A204.1 (cell line): Measurements from ENCODE around the gene C16orf54.
A peak's percentile ranks its signal among the peaks of the same experiment; 100 is the strongest.
"Not testable (repeated sequence)": the region's sequence is repeated elsewhere in the genome, so short reads cannot be mapped to it uniquely, and the experiment has no call there.

Source experiments
- FAIRE-seq: peaks from 2 replicates; lab custom pipeline; 2012; peaks lifted over from hg19 to GRCh38; lab: Jason Lieb, UNC

C16orf54 gene

DNA sequence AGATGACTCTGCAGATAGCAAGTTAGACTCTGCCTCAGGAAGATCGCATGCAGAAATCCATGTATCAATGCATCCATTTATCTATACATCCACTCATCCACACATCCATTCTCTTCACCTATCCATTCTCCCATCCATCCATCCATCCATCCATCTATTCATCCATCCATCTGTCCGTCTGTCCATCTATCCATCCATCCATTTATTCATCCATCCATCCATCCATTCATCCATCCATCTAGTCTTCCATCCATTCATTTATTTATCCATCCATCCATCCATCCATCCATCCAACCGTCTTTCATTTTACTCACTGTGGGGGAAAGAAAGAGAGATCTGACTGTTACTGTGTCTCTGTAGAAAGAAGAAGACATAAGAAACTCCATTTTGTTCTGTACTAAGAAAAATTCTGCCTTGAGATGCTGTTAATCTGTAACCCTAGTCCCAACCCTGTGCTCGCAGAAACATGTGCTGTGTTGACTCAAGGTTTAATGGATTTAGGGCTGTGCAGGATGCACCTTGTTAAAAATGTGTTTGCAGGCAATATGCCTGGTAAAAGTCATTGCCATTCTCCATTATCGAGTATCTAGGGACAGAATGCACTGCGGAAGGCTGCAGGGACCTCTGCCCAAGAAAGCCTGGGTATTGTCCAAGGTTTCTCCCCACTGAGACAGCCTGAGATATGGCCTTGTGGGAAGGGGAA is 5.7 kb downstream of the C16orf54 start:
- not testable (repeated sequence) for FAIRE-seq

DNA sequence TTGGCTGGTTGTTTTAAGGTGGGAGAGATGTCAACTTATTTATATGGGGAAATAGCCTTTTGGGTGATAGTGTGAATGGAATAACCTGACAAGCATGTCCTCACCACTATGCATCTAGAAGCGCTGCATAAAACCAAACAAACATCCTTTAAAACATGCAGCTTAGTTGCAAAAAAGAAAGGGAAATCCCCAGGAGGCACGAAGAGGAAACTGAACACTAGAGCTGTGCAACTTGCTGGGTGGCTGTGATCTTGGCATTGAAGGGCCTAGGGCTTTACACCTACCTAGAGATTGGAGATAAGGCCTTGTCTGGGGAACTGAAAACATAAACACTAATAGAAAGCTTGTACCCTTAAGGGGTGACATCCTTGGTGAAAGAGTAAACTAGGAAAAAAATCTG is 7.3 kb downstream of the C16orf54 start:
- no peak for FAIRE-seq

DNA sequence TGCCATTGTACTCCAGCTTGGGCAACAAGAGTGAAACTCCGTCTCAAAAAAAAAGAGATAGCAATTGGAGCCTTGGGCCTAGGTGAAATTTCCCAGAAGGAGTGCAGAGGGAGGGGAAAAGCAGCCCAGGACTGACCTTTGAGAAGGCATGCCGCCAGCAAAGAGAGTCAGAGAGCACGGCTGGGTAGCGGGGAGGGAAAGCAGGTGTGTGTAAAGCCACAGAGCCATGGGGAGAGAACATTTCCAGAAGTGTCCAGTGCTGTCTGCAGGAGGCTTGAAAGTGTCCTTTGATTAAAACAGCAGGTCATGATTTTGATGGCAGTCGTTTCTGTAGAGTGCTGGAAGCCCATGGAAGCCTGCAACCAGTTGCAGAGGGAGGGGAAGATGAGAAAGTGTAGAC is 8.1 kb downstream of the C16orf54 start:
- no peak for FAIRE-seq

DNA sequence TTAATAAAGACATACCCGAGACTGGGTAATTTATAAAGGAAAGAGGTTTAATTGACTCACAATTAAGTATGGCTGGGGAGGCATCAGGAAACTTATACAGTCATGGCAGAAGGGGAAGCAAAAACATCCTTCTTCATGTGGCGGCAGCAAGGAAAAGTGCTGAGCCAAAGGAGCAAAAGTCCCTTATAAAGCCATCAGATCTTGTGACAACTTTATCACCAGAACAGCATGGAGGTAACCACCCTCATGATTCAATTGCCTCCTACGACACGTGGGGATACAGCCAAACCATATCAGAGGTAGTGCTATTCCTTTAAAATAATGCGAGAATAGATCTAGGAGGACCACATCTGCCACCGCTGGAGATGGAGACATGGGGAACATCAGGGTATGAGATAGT is 9.0 kb downstream of the C16orf54 start:
- no peak for FAIRE-seq

DNA sequence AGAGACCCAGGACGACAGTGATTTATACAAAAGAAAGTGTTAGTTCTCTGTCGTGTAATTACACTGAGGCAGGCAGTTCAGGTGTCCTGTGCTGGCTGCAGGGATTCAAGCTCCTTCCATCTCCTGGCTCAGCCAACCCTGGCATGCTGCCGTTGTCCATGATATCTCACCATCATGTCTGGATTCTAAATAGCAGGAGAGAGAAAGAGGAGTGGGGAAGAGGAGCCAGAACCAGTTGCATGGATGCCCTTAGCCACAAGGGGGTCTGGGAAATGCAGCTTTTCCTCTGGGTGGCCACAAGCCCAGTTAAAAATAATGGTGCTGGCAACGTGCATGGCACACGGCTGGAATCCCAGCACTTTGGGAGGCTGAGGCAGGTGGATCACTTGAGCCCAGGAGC is 9.7 kb downstream of the C16orf54 start:
- no peak for FAIRE-seq

DNA sequence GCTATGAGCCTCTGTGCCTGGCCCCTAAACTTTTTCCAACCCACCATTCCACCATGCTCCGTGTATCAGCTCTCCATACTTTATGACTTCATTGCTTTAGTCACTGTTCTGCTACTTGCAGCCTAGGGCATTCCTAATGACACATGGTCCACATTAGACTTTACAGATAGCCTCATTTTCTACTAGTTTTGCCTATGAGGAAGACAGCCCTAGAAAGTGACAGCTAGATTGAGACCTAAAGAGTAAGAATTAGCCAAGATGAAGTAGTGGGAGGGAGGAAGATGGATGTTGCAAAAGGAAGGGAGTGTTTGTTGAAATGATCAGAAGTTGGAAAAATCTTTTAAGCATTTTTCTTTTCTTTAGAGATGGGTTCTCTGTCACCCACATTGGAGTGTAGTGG is 11.0 kb downstream of the C16orf54 start:
- no peak for FAIRE-seq

GRCh38 chr16:29731768-29732601 is 13.8 kb downstream of the C16orf54 start:
- FAIRE-seq, result not testable (repeated sequence)

GRCh38 chr16:29730649-29731048 is 15.1 kb downstream of the C16orf54 start:
- FAIRE-seq, result no peak

GRCh38 chr16:29729116-29729521 is 16.7 kb downstream of the C16orf54 start:
- peak; percentile 54 for FAIRE-seq

DNA sequence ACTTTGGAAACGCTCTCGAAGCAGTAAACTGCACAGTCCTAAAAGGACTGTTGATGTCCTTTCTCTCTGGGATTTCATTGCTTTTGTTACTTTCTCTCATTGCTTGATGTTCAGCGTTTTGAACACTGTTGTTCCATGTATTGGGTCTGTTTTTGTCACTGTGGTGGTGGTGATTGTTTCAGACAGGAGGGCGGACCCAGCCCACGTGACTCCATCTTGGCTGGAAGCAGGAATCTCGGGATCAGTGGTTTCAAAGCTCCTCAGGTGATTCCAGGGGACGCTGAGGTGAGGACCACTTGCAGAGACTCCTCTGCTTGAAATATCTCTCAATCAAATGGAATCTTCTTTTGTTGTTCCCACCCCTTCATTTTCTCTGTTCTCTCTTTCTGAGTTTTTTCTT is 18.3 kb downstream of the C16orf54 start:
- no peak for FAIRE-seq

DNA sequence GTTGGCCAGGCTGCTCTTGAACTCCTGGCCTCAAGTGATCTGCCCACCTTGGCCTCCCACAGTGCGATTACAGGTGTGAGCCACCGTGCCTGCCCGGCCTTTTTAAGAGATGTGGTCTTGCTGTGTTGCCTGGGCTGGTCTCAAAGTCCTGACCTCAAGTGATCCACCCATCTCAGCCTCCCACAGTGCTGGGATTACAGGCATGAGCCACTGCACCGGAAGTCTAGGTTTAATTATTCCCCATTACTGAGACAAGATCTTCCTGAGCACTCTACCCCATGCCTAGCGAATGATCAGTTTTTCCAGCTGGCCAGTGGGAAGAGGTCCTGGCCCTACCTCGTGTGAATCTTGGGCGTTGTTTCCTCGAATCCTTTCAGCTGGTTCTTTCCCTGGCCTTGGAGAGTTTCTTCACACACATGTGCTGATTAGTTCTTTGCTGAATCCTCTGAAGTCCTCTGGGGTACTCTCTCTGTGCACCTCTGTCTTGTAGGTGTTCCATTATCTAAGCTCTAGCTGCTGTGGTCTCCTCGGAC is 18.9 kb downstream of the C16orf54 start:
- FAIRE-seq, result no peak

- peak; percentile 14 for FAIRE-seq
These were observed 24.5 kb downstream of the C16orf54 start for GRCh38 chr16:29721167-29721879.

DNA sequence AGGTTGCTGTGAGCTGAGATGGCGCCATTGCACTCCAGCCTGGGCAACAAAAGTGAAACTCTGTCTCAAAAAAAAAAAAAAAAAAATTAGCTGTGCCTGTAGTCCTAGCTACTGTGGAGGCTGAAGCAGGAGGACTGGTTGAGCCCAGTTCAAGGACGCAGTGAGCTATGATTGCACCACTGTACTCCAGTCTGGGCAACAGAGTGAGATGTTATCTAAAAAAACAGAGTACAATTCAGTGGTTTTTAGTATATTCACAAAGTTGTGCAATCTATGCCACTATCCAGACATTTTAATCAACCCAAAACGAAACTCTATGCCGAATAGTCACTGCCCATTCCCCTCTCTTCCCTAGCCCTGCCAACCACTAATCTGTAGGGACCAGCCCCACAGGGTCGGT is 25.1 kb downstream of the C16orf54 start:
- no peak for FAIRE-seq

- FAIRE-seq, result no peak
These were observed 26.7 kb downstream of the C16orf54 start for GRCh38 chr16:29719063-29719462.

DNA sequence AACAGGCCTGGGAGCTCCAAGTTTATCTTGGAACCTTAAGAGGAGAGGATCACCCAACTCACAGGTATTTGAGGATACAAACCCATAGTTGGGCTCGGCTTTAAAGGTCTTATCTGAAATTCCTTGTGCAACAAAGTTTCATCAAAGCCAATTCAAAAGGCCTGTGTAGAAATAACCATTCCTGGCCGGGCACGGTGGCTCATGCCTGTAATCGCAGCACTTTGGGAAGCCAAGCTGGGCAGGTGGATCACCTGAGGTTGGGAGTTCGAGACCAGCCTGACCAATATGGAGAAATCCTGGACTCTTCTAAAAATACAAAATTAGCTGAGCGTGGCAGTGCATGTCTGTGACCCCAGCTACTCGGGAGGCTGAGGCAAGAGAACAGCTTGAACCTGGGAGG is 28.7 kb downstream of the C16orf54 start:
- no peak for FAIRE-seq

DNA sequence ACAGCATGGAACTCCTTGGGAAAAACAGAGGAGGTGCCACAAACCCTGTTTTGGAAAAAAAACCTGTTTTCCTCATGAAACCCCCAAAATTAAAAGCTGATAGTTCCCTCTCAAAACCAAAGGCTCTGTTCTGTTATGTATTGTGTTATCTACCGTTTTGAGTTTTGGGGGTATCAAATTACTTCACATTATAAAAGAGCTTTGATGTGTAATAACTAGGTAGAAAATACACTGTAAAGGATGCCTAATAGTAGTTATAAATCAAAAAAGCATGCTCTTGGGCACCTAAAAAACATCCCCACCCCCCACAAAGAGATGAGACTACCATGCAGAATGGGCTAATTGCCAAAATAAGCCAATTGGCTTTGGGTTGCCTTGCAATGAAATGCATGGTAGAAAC is 30.8 kb downstream of the C16orf54 start:
- FAIRE-seq, result no peak

DNA sequence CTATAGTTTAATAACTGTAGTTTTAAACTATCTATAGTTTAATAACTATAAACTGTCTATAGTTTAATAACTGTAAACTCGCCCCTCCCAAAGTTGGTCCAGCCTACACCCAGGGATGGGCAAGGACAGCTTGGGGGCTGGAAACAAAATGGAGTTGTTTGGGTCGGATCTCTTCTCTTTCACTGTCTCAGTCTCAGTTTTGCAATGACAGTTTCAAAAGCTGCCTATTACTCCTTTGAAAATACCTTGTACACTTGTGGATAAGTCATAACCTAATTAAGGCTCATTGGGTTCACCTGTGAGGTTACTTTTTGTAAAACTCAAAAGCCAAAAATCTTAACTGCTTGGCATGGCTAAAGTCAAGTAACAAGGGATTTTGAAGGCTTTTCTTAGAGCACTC is 31.4 kb downstream of the C16orf54 start:
- no peak for FAIRE-seq

- no peak for FAIRE-seq
These were observed 33.0 kb downstream of the C16orf54 start for GRCh38 chr16:29712809-29713208.

GRCh38 chr16:29710227-29711219 is 35.3 kb downstream of the C16orf54 start:
- FAIRE-seq, result no peak

GRCh38 chr16:29709657-29710056 is 36.1 kb downstream of the C16orf54 start:
- FAIRE-seq, result not testable (repeated sequence)

- FAIRE-seq, result no peak
These were observed 36.7 kb downstream of the C16orf54 start for GRCh38 chr16:29708917-29709600.
